Midbrain (tissue), 1 donor: ENCODE measurements around the gene C9orf43.

ENCODE experiments used
- DNase-seq: peaks from one replicate; lab custom pipeline; 2025; lab: John Stamatoyannopoulos, UW

The C9orf43 gene

GRCh38 chr9:113467183-113467582 is 56.6 kb downstream of the C9orf43 start:
- no peak for DNase-seq

DNA sequence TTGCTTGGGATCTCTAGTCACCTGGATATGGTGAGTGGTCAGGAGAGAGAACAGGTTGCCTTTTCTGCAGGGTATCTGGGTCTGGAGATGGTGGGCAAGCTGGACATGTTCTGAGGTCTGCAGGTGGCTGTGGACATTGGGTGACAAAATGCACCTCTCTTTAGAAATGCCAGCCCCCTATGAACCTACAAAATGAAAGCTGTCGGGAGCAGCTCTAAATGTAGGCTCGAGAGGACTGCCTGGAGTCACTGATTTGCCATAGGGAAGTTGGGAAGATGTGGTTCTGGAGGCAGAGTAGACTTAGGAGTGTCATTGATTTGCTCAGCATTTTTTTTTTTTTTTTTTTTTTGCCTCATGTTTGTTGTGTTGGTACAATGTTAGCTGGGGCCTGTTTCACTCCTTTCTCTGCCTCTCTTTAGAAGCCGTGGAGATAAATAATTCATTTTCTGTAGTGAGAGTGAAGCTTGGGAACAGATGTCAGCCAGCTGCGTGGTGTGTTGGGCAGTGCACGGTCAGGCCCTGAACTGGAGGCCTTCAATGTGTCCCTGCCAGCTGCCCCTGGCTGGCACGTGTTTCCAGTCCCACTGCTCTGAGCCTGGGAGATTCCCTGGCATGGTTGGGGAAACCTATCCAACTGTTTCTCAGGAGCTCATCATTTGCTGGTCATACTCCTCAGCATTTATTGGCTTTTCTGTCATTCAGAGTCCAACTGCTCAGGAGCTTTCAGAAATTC is 58.3 kb downstream of the C9orf43 start:
- peak; percentile 11 for DNase-seq

DNA sequence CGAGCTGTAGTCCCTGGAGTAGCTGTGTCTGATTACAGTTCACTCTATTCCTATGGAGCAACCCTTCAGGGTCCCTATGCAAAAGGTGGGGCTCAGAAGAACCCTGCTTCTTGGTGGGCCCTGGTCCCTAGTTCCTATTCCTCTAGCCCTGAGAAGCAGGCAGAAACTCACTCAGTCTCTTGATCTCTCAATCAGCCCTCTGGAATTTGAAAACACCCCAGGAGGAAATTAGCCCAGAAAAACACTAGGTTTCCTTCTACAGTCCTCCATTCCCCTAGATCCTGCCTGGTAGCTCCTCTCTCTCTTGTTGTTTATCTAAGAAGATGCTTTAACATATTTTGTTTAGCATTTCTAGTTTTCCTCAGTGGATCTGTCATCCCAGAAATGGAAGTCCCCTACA is 60.6 kb downstream of the C9orf43 start:
- no peak for DNase-seq

- no peak for DNase-seq
Measured at GRCh38 chr9:113471566-113471965, 61.0 kb downstream of the C9orf43 start.

GRCh38 chr9:113472199-113472598 is 61.7 kb downstream of the C9orf43 start:
- DNase-seq: no peak

DNA sequence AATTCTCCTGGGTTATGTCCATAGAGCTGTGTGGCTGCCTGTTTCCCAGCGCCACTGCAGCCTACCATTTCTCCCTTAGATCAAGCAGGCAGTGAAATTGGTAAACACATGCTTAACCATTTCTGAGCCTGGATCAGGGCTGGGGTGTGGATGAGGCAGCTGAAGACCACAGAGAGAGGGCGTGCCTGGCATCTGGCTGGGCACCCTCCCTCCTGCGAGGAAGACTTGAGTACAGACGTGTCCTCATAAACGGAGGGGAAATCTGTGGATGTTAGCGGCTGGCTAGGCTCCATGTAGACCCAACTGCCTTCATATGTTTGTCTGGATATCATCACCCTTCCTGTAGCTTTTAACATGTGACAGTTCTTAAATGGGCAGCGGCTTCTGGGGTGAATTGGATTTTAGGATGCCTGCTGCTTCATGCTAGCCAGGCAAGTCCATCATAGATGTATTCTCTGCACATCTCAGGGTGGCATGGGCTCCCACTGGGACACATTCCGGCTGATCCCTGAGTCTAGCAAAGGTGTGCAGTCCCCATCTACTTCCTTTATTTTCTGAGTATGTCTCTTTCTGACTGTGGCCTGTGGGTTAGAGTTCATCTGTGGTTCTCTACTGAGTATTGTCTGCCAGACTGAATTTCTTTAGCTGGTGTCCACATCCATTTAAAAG is 63.9 kb downstream of the C9orf43 start:
- no peak for DNase-seq

DNA sequence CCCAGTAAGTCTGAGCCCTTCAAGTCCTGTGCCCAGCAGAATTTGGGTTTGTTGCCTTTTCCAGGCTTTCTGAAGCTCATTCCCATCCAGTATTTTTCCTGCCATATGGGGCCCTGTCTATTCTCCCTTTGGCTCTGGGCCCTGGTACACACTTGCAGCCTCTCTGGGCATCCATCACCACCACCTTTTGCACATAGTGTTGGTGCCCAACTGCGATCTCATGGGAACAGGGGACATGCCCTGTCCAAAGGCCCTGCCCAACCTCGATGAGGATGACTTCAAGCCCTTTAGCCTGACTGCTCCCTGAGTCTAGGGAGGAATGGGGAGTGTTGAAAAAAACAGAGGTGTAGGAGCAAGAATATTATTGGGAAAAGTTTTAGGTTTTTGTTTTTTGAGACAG is 64.5 kb downstream of the C9orf43 start:
- no peak for DNase-seq

DNA sequence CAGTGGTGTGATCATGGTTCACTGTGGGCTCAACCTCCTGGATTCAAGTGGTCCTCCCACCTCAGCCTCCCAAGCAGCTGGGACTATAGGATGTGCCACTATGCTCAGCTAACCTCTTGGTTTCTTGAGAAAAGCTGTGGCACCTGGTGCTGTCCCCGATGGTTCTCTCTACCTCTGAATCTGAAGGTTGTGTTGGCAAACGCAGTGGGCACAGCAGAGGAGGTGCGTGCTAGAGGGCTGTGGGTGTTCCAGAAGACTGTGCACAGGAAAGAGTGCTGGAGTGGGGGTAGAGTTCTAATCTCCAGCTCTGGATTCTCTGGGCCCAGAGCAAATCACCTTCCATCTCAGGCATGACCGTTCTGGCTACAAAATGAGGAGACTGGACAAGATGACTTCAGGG is 65.4 kb downstream of the C9orf43 start:
- DNase-seq: no peak

DNA sequence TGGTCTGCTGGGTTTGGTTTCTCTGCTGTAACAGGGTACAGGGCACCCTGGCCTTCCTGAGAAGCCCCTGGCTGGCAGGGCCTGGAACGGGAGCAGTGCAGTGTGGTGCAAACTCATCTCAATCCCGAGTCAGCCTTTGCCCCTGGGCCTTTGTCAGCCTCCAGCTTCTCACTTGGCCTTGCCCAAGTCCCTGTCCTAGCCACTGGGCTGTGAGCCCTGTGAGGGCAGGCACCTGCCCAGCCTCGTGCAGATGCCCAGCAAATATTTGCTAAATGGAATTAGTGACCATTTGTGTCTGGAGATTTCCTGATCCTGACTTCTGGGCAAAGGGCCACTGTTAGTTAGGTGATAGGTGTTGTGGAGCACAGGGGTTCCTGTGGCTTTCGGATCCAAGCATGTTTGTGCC is 66.0 kb downstream of the C9orf43 start:
- no peak for DNase-seq

DNA sequence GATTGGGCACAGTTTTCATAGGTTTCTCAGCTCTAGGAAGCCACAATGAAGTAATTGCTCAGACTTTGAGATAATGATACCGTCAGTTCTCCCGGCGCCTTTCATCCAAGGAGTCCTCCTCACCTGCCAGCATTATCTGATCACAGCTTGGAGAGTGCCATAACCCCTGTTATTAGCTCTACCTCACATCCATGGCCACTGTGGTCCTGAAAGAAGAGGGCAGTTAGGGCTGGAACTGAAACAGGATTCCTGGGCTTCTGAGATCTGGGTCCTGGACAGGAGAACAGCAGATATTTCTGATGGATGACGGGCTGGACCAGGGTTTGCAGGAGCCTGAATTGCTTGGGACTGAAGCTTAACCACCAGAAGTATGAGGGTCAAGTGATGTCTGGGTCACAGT is 66.5 kb downstream of the C9orf43 start:
- DNase-seq: no peak

DNA sequence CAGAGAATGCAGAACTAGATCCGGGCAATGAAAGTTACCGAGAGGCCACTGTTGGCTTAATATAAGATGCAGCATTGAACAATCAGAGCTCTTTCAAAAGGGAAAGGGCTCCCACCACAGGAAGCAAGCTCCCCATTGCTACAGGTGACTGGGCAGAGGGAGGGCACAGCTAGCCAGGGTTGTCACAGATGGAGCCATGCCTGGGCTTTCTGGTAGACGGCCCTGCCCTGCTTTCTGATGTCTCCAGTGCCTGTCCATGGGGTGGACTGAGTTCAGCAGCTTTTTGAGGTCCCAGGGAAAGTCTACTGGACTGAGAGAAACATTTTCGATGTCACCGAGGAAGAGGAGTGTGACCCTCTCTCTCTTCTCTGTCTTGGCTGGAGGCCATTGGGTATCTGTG is 67.1 kb downstream of the C9orf43 start:
- DNase-seq: no peak

GRCh38 chr9:113479174-113479621 is 68.7 kb downstream of the C9orf43 start:
- no peak for DNase-seq
